Gastroesophageal sphincter (tissue), 4 donors: ENCODE measurements around the gene NDFIP2. TPM values are rescaled to one million over a fixed set of nuclear protein-coding genes. Genes with fewer than 3 reads are reported as not detected.
"Not testable (repeated sequence)": the region's sequence is repeated elsewhere in the genome, so short reads cannot be mapped to it uniquely, and the experiment has no call there.

Experiments used
- ATAC-seq: fragments of 150-250 bp; one replicate; pipeline ENCODE4 v1.9.1; 2016; ENCODE audit warnings: mild to moderate bottlenecking, moderate library complexity
- H3K27ac ChIP-seq, 4 donors: fragments of 200-600 bp; sonication (generic) in 3 of 4; 1 replicate in 3 of 4; 2 replicates in 1 of 4; pipeline ENCODE4 v1.5.1; 2016 to 2019
- H3K27me3 ChIP-seq: fragments of 200-600 bp; sonication (generic); one replicate; pipeline ENCODE4 v1.5.1; 2019
- H3K36me3 ChIP-seq, 2 donors: fragments of 200-600 bp; sonication (generic); one replicate each; pipeline ENCODE4 v1.5.1; 2019; ENCODE audit warnings: control low read depth in 1 of 2
- H3K4me1 ChIP-seq, 3 donors: fragments of 200-600 bp; sonication (generic); 1 replicate in 2 of 3; 2 replicates in 1 of 3; pipeline ENCODE4 v1.5.1; 2016 to 2019; ENCODE audit warnings: control low read depth in 2 of 3
- H3K4me3 ChIP-seq, 2 donors: fragments of 200-600 bp; sonication (generic); one replicate each; pipeline ENCODE4 v1.5.1; 2019; ENCODE audit warnings: mild to moderate bottlenecking in 1 of 2, moderate library complexity in 1 of 2
- H3K9me3 ChIP-seq, 3 donors: fragments of 200-600 bp; sonication (generic); one replicate each; pipeline ENCODE4 v1.5.1; 2017 to 2019; ENCODE audit warnings: control low read depth in 2 of 3
- EP300 ChIP-seq: sonication (generic); formaldehyde crosslinking; IDR thresholded peaks from one replicate; pipeline ENCODE4 v1.6.1; 2017; ENCODE audit warnings: antibody characterized with exemption, mild to moderate bottlenecking
- POLR2A ChIP-seq, 2 donors: fragments of 450-650 bp; IDR thresholded peaks; one replicate each; pipeline ENCODE4 v1.6.1; 2017; ENCODE audit warnings: antibody characterized with exemption in 2 of 2, mild to moderate bottlenecking in 2 of 2, moderate library complexity in 1 of 2
- POLR2AphosphoS5 ChIP-seq: sonication (generic); formaldehyde crosslinking; IDR thresholded peaks from one replicate; pipeline ENCODE4 v1.6.1; 2017; ENCODE audit warnings: antibody characterized with exemption
- WGBS, 2 donors: methylation state at CpG; one replicate each; pipeline ENCODE4 v1.1.5; 2018; ENCODE audit warnings: low coverage in 1 of 2; 5-methylcytosine and 5-hydroxymethylcytosine counted together
- total RNA-seq, 4 donors: library from RNA; depleted of rRNA; stranded (reverse); fragments of >200 nt; gene quantifications; one replicate each; pipeline ENCODE4 v1.1.0, GENCODE V29; 2016
- TF ChIP-seq, protein P1 (sequence below), 4 experiments: fragments of 200-600 bp in 2 of 4; fragments of 450-650 bp in 2 of 4; sonication (generic) in 1 of 4; IDR thresholded peaks; one replicate each; pipeline ENCODE4 v1.5.1; 2017 to 2019; ENCODE audit warnings: antibody characterized with exemption in 4 of 4, mild to moderate bottlenecking in 2 of 4, moderate library complexity in 2 of 4

The NDFIP2 gene
- total RNA-seq, 4 donors from 2014 or later: 6.9 to 21.6 (median 10.7) TPM

DNA sequence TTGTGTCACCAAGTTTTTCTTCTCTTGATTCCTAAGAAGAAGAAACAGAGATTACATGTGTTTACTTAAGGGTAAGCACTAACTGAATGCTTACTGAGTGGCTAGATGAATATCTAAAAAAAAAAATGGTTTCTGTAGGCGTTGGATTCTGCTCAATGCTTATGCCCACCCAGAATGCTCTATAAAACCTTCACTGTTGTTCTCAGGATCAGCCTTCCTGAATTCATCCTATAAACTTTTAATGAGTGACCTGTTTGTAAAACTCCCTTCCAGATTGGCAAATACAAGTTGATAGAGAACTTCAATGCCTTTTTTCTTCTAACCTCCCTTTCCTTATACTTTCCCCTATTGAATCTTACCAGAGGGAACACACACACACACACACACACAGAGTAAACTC lies 90.2 kb downstream of the NDFIP2 start:
- Histone ChIP-seq H3K27me3 (no peaks in the 10 kb centered on the region), H3K27ac (no peak overlapping the region), H3K4me1 (no peaks in the 10 kb centered on the region), H3K36me3 (no peaks in the 10 kb centered on the region), H3K9me3 (peaks cover 0 to 9% (median 0%) of the 10 kb centered on the region in 3 donors), H3K4me3 (no peak overlapping the region)
- TF ChIP-seq EP300 (no peak), POLR2AphosphoS5 (no peak), POLR2A (IDR thresholded peaks at IDR 0.05) (no peak)
- TF ChIP-seq, protein P1, sequence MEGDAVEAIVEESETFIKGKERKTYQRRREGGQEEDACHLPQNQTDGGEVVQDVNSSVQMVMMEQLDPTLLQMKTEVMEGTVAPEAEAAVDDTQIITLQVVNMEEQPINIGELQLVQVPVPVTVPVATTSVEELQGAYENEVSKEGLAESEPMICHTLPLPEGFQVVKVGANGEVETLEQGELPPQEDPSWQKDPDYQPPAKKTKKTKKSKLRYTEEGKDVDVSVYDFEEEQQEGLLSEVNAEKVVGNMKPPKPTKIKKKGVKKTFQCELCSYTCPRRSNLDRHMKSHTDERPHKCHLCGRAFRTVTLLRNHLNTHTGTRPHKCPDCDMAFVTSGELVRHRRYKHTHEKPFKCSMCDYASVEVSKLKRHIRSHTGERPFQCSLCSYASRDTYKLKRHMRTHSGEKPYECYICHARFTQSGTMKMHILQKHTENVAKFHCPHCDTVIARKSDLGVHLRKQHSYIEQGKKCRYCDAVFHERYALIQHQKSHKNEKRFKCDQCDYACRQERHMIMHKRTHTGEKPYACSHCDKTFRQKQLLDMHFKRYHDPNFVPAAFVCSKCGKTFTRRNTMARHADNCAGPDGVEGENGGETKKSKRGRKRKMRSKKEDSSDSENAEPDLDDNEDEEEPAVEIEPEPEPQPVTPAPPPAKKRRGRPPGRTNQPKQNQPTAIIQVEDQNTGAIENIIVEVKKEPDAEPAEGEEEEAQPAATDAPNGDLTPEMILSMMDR (IDR thresholded peaks at IDR 0.05): no peak
- 40 to 57% methylated on average over 1 of the region's 1 CpG for WGBS, 2 donors
- no peak for ATAC-seq

DNA sequence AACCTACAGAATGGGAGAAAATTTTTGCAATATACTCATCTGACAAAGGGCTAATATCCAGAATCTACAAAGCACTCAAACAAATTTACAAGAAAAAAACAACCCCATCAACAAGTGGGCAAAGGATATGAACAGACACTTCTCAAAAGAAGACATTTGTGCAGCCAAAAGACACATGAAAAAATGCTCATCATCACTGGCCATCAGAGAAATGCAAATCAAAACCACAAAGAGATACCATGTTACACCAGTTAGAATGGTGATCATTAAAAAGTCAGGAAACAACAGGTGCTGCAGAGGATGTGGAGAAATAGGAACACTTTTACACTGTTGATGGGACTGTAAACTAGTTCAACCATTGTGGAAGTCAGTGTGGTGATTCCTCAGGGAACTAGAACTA lies 92.9 kb downstream of the NDFIP2 start:
- H3K36me3 ChIP-seq, H3K27me3 ChIP-seq, H3K4me3 ChIP-seq, ATAC-seq, H3K4me1 ChIP-seq, H3K27ac ChIP-seq: not testable (repeated sequence)
- peaks cover 0 to 24% (median 0%) of the 10 kb centered on the region in 3 donors for H3K9me3 ChIP-seq

DNA sequence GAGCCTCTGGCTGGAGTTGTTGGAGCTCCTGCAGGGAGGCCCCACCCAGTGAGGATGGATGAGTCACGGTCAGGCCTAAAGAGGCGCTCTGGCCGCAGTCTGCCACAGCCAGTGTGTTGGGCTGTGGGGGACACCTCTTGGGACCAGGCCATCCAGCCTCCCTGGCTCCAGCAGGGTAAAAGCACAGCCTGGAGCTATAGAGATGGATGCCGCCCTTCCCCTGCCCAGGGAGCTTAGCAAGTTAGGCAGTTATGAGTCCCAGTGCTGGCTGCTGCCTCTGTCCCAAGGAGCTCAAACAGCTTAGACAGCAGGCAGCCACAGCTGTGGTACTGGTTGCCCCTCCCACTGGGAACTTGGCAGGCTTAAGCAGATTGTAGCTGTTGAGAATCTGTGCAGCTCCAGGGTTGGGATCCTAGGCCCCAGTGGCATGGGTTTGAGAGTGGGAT lies 100.9 kb downstream of the NDFIP2 start:
- no peak for ATAC-seq
- no peak overlapping the region for H3K27ac ChIP-seq
- H3K27me3 ChIP-seq: no peaks in the 10 kb centered on the region
- WGBS, 2 donors: no CpG with 5 or more reads among the region's 4 CpGs
- TF ChIP-seq, protein P1 (IDR thresholded peaks at IDR 0.05): no peak
- TF ChIP-seq POLR2AphosphoS5: no peak
- TF ChIP-seq POLR2A (IDR thresholded peaks at IDR 0.05): no peak
- no peak for TF ChIP-seq EP300
- H3K4me3 ChIP-seq: no peak overlapping the region
- H3K9me3 ChIP-seq: peaks cover 0 to 29% (median 0%) of the 10 kb centered on the region in 3 donors
- H3K36me3 ChIP-seq: no peaks in the 10 kb centered on the region
- H3K4me1 ChIP-seq: no peaks in the 10 kb centered on the region

DNA sequence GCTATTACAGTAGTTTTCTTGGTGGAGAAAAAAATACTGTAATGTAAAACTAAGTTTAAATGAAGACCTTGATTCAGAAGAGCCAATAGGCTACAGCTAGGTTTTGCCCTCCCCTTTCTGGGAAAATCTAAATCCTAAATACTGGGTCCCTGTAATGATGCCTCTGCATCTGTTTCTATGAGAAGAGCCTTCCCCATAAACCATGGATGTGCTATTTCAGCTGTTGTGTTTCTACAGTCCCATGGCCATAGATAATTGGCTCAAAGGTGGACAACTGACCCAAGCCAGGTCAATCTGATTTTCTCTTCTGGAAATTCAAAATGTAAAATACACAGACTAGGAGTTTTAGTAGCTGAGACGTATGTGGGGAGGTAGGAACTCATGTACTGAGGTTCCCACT lies 101.9 kb downstream of the NDFIP2 start:
- no peak overlapping the region for H3K4me3 ChIP-seq
- H3K9me3 ChIP-seq: peaks cover 0 to 23% (median 0%) of the 10 kb centered on the region in 3 donors
- H3K36me3 ChIP-seq: no peaks in the 10 kb centered on the region
- H3K4me1 ChIP-seq: no peaks in the 10 kb centered on the region
- WGBS, 2 donors: 88 to 91% methylated on average over 1 of the region's 1 CpG
- TF ChIP-seq POLR2A (IDR thresholded peaks at IDR 0.05): no peak
- TF ChIP-seq EP300: no peak
- TF ChIP-seq, protein P1 (IDR thresholded peaks at IDR 0.05): no peak
- TF ChIP-seq POLR2AphosphoS5: no peak
- no peak overlapping the region for H3K27ac ChIP-seq
- H3K27me3 ChIP-seq: no peaks in the 10 kb centered on the region
- ATAC-seq: no peak

DNA sequence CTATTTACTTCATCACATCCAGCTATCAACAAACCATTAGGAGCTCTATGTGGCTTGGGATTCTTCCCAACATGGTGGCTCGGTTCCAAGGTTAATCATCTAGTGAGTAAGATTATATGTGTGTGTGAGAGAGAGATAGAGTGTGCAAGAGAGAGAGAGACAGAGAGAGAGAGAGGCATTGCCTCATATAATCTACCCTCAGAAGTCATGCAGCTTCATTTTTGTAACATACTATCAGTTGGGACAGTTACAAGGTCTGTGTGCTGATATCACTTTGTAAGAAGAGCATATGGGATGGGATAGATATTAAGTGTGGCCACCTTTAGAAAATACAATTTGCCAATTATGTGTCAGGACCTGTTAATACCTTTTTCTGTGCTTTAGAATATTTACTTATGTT lies 104.1 kb downstream of the NDFIP2 start:
- Histone ChIP-seq H3K4me3 (no peak overlapping the region), H3K27ac (no peak overlapping the region), H3K9me3 (peaks cover 0 to 19% (median 0%) of the 10 kb centered on the region in 3 donors), H3K4me1 (no peaks in the 10 kb centered on the region), H3K36me3 (no peaks in the 10 kb centered on the region), H3K27me3 (no peaks in the 10 kb centered on the region)
- 64% methylated on average over 1 of the region's 1 CpG for WGBS, 2 donors
- no peak for ATAC-seq
- TF ChIP-seq, protein P1 (IDR thresholded peaks at IDR 0.05): no peak
- TF ChIP-seq EP300 (no peak), POLR2A (IDR thresholded peaks at IDR 0.05) (no peak), POLR2AphosphoS5 (no peak)
